Neural progenitor cell (in vitro differentiated cells): Measurements from ENCODE around the gene THG1L.

Source experiments
- EZH2 ChIP-seq: fragments of 200-600 bp; sonication (generic); IDR thresholded peaks from 2 replicates; pipeline ENCODE4 v1.6.1; 2017; ENCODE audit warnings: antibody characterized with exemption, mild to moderate bottlenecking, moderate library complexity
- EZH2phosphoT487 ChIP-seq: fragments of 200-600 bp; sonication (generic); IDR thresholded peaks from 2 replicates; pipeline ENCODE4 v1.6.1; 2017; ENCODE audit warnings: antibody characterized with exemption
- TF ChIP-seq, protein P1 (sequence below): fragments of 200-600 bp; sonication (generic); IDR thresholded peaks from 2 replicates; pipeline ENCODE4 v1.5.1; 2017; ENCODE audit warnings: antibody characterized with exemption, mild to moderate bottlenecking

DNA sequence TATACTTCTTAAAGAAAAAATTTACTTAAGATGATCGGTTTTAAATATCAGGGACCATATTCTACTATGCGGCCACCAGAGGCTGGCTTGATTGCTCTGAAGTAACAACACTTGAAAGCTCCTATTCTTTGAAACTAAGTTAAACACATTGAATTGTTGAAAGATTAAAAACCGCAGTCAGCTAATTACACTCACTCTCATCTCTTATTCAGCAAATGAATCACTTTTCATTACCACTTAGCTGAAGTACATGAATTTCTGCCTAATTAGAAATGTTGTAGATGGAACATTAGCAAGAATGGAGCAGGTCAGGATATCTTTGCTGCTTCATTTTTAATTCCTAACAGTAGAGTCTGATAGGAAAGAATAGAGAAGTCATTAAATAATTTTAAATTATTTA lies 54.6 kb downstream of the THG1L start:
- TF ChIP-seq, protein P1, sequence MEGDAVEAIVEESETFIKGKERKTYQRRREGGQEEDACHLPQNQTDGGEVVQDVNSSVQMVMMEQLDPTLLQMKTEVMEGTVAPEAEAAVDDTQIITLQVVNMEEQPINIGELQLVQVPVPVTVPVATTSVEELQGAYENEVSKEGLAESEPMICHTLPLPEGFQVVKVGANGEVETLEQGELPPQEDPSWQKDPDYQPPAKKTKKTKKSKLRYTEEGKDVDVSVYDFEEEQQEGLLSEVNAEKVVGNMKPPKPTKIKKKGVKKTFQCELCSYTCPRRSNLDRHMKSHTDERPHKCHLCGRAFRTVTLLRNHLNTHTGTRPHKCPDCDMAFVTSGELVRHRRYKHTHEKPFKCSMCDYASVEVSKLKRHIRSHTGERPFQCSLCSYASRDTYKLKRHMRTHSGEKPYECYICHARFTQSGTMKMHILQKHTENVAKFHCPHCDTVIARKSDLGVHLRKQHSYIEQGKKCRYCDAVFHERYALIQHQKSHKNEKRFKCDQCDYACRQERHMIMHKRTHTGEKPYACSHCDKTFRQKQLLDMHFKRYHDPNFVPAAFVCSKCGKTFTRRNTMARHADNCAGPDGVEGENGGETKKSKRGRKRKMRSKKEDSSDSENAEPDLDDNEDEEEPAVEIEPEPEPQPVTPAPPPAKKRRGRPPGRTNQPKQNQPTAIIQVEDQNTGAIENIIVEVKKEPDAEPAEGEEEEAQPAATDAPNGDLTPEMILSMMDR = no peak
- TF ChIP-seq EZH2 (no peak), EZH2phosphoT487 (no peak)
